ENCODE data around the gene ATAD1. TPM values are rescaled to one million over a fixed set of nuclear protein-coding genes. Genes with fewer than 3 reads are reported as not detected.

ATAD1 gene
- total and polyA plus RNA-seq, 2 of the 4 experiments (the other 2 are of a cell fraction): 12.7 to 21.9 TPM

GRCh38 chr10:87746911-87747310 lies 71.1 kb downstream of the ATAD1 start:
- H3K9me3 ChIP-seq (ENCODE audit: control insufficient read depth, insufficient read depth, low read length): no peaks in the 10 kb centered on the region
- no peak overlapping the region for H3K14ac ChIP-seq (replicated peaks; ENCODE audit: low read depth, low read length)
- H3K9ac ChIP-seq (ENCODE audit: low read depth, low read length): no peak overlapping the region
- H2BK5ac ChIP-seq (ENCODE audit: low read depth, low read length, poor library complexity, severe bottlenecking): no peak overlapping the region
- peaks cover 0 to 3% of the 10 kb centered on the region in 2 experiments; a peak in 2 of 4 replicates for H3K79me1 ChIP-seq (ENCODE audit: low read depth in 1 of 2, low read length in 2 of 2)
- H2AK9ac ChIP-seq (replicated peaks; ENCODE audit: low read depth, low read length, poor library complexity): no peak overlapping the region
- no peak overlapping the region for H3K4ac ChIP-seq (ENCODE audit: low read depth, low read length)
- H3K27ac ChIP-seq (ENCODE audit: insufficient read depth, low read length): no peak overlapping the region
- no peak overlapping the region for H3K56ac ChIP-seq (ENCODE audit: extremely low read depth, insufficient read depth, low read length)
- POLR2A ChIA-PET (ENCODE audit: unreplicated experiment): interaction anchor here (0.6 kb wide), 1 partner anchor 972 kb away, joined by 3 read pairs; no protein-coding TSS in a partner anchor
- no peaks in the 10 kb centered on the region for H3K27me3 ChIP-seq (ENCODE audit: control insufficient read depth, insufficient read depth, low read length)
- in situ Hi-C loops (cut with MboI; ENCODE audit: low sequenced_read_pairs) (no loop called here), dilution Hi-C loops (cut with HindIII; ENCODE audit: low sequenced_read_pairs, unreplicated experiment) (no loop called here), intact Hi-C loops (cut with micrococcal nuclease) (no loop called here)
- no peak overlapping the region for H2BK15ac ChIP-seq (ENCODE audit: low read depth, low read length)
- DNase-seq (no peak), ATAC-seq (ENCODE audit: low read depth) (no peak)
- no TSS peak for BruUV-seq (replicated peaks)
- H4K5ac ChIP-seq (ENCODE audit: low read depth, low read length): no peak overlapping the region
- WGBS, 2 experiments (ENCODE audit: extremely low coverage in 2 of 2, insufficient read length in 1 of 2): 40% methylated on average over 2 of the region's 4 CpGs; no CpG with 5 or more reads in 1 of the 2 experiments
- H4K8ac ChIP-seq (ENCODE audit: low read depth in 2 of 2, low read length in 2 of 2): no peak overlapping the region
- CTCF ChIA-PET: interaction anchor here (0.6 kb wide), 1 partner anchor 12 kb away, joined by 3 read pairs; no protein-coding TSS in a partner anchor
- TF ChIP-seq FOS (IDR thresholded peaks at IDR 0.05; ENCODE audit: low read depth, low read length) (no peak), MAFK (IDR thresholded peaks at IDR 0.05; ENCODE audit: low read depth, low read length) (no peak), SMC3 (IDR thresholded peaks at IDR 0.05; ENCODE audit: low read depth, low read length) (no peak), USF2 (IDR thresholded peaks at IDR 0.05; ENCODE audit: low read depth, low read length) (no peak), RAD21 (IDR thresholded peaks at IDR 0.05; ENCODE audit: low read length) (no peak), RFX5 (IDR thresholded peaks at IDR 0.05; ENCODE audit: low read depth, low read length) (no peak), CEBPB (IDR thresholded peaks at IDR 0.05; ENCODE audit: low read depth, low read length) (no peak)
- H4K20me1 ChIP-seq (ENCODE audit: insufficient read depth, low read length): no peaks in the 10 kb centered on the region
- H2BK120ac ChIP-seq (ENCODE audit: low read depth, low read length): no peak overlapping the region
- no peak overlapping the region for H2AK5ac ChIP-seq (ENCODE audit: low read depth, low read length)
- no peak overlapping the region for H2AFZ ChIP-seq (replicated peaks; ENCODE audit: low read length, poor library complexity)
- no peaks in the 10 kb centered on the region; the same call in 1 of the 2 replicates for H3K9me1 ChIP-seq (ENCODE audit: insufficient read depth, low read length)
- no peak overlapping the region for H2BK20ac ChIP-seq (ENCODE audit: low read depth, low read length)
- peaks cover 2% of the 10 kb centered on the region; the same call in 1 of the 2 replicates for H3K4me1 ChIP-seq (ENCODE audit: control insufficient read depth, insufficient read depth, low read length)
- no peak overlapping the region for H3K18ac ChIP-seq (ENCODE audit: low read depth, low read length)
- H3K4me2 ChIP-seq (ENCODE audit: low read depth, low read length): no peak overlapping the region
- H4K91ac ChIP-seq (ENCODE audit: insufficient read depth, low read depth, low read length): no peak overlapping the region
- H3K4me3 ChIP-seq (ENCODE audit: insufficient read depth, low read depth, low read length): no peak overlapping the region
- H3K23ac ChIP-seq (ENCODE audit: low read depth, low read length): no peak overlapping the region
- peaks cover 21% of the 10 kb centered on the region for H3K36me3 ChIP-seq (ENCODE audit: control insufficient read depth, insufficient read depth, low read length)

All from IMR-90 (cell line).